HG02938 (cell line): Measurements from ENCODE around the gene SNRNP200.

Source experiments
- ATAC-seq: cut with Tn5 transposase; IDR thresholded peaks from one replicate; pipeline ENCODE4 v1.9.1; 2021; ENCODE audit warnings: mild to moderate bottlenecking, moderate library complexity; ENCODE audit not compliant: unreplicated experiment

Gene SNRNP200

DNA sequence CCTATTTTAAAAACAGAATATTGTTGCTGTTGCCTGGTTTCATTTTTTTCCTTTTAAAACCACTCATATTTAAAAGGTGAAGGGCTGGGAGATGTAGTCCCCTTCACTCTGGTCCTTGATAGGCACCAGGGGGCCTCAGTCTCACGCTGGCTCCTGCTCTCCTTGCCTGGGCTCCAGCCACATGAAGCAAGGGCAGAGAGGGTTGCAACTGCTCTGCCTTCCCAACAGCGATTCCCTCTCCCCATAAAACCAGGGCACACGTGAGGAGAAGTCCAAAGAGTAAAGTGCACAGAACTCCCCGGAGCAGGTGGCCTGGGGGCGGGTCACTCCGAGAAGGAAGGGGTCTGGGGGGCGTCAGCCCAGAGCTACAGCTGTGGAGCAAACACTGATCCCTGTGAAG, 52.3 kb downstream of the SNRNP200 start:
- no peak for ATAC-seq

GRCh38 chr2:96252526-96252925, 52.8 kb downstream of the SNRNP200 start:
- ATAC-seq: no peak

DNA sequence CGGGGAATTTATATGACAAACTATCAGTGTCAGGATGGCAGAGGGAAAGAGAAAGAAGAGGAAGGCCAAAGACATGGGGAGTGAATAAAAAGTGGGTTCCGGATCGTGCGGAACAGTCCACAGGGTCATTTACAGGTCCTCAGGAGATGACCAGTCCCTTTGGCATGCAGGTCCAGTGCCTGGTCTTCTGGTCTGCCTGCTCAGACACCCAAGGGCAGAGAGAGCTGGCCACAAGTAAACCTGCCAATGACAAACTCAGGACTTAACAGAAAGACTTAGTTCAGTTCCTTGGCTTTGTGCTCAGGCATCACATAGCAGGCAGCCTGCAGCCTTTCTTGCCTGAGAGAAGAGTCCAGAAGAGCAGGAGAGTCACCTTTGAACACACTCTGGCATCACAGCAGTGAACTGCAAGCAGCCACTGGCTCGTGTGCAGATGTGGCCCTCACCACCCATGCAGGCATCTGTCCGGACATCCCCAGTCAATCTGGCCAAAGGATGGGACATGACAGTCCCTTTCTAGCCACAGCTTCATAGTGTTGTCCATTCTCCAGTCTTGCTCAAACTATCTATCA, 53.5 kb downstream of the SNRNP200 start:
- ATAC-seq: no peak

GRCh38 chr2:96250188-96250587, 55.2 kb downstream of the SNRNP200 start:
- ATAC-seq: no peak

DNA sequence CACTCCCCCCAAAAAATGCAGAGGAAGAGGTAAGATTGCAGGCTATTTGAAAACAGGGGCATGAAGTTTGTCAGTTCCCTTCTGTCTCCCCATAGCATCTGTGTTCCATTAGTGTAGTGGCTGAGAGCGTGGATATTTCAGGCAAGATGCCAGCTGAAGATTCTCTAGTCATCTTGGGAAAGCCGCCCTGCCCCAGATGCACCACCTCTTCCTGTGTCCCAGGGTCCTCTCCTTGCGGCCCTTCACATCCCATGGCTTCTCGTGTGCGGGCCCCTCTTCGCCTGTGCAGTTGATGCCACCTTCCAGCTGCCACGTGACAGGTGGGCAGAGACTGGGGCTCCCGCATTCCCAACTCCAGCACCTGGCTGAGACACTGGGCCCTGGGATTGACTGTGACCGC, 55.7 kb downstream of the SNRNP200 start:
- ATAC-seq: no peak

DNA sequence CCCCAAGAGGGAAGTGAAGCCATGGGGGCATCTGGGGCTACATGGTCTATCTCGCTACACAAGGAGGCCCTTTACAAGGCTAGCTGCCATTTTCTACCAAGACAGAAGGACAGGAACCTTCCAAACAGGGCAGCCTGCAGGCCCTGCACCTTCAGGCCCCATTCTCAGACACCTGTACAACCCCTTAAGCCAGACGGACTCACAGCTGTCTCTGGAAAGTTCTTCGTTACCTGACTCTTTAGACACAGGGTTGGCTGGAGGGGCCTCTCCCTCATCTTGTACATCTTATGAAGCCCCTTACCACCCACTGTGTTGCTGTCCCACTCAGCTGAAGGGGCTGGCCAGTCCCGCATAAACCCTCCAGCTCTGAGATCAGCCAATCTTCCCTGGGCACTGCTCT, 56.7 kb downstream of the SNRNP200 start:
- ATAC-seq: no peak

GRCh38 chr2:96247896-96248295, 57.5 kb downstream of the SNRNP200 start:
- no peak for ATAC-seq

GRCh38 chr2:96247009-96247408, 58.3 kb downstream of the SNRNP200 start:
- ATAC-seq: no peak

GRCh38 chr2:96245609-96246390, 59.5 kb downstream of the SNRNP200 start:
- ATAC-seq: no peak

DNA sequence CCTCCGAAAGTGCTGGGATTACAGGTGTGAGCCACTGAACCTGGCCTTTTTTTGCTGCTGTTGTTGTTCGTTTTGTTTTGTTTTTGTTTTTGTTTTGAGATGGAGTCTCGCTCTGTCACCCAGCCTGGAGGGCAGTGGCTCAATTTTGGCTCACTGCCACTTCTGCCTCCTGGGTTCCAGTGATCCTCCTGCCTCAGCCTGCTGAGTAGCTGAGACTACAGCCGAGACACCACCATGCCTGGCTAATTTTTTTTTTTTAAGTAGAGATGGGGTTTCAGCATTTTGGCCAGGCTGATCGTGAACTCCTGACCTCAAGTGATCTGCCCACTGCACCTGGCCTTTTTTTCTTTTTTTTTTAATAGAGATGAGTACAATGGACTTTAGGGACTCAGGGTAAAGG, 61.5 kb downstream of the SNRNP200 start:
- no peak for ATAC-seq

DNA sequence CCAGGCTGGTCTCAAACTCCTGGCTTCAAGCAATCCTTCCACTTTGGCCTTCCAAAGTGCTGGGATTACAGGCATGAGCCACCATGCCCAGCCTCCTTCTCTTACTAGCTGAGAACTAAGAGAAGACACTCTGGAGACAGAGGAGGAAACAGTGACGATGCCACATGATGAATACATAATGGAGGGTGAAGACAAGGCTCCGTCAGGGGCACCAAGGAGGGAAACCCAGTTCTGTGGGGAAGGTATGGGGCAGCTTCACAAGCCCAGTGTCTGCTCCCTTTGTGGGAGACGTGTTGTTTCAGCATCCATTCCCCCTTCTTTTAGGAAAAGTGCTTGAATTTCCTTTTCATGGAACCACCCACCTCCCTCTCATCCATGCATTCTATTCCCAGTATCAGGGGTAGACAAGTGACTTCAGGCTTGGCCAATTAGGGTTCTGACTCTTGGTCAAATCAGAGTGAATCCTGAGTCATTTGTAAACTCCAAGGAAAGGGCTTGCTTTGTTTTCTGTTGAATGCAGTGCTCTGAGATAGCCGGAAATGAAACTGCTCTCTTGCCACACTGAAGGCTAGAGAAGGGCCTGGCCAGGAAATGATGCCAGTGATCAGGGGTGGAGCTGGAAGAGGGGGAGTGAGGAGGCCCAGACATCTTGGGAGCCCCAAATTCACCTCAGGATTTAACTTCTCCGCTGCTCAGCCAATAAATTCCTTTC, 63.3 kb downstream of the SNRNP200 start:
- peak; percentile 91 for ATAC-seq

GRCh38 chr2:96241227-96241626, 64.1 kb downstream of the SNRNP200 start:
- no peak for ATAC-seq

DNA sequence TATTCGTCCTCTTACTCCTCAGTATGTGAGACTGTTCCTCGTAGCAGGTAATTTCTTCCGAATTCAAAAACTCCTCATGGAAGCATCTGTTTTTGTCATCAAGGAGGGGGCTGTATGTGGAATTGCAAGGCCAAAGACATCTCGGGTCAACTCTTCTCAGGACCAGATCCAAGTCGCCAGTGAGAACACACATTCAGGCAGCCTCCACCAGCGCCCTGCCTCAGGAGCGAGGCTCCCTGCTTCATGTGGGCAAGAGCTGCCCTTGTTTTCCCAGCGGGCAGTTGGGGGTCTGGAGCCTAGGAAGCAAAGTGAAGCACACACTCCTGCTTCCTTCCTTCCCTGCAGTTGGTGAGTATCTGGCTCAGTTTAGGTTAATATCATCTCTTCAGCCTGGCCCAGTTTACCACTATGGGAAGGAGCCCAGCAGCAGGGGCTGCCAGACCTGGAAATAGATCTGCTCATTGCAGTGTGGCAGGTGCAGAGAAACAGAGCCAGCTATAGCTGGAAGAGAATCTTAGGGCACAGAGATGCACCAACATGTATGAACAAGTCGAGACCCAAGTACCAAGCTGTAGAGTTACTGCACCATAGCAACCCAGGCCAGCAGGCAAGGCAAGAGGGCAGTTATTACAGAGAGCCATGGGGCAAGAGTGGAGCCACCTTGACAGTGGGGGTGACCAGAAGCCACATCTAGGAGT, 64.9 kb downstream of the SNRNP200 start:
- ATAC-seq: no peak

GRCh38 chr2:96239745-96240264, 65.5 kb downstream of the SNRNP200 start:
- no peak for ATAC-seq

DNA sequence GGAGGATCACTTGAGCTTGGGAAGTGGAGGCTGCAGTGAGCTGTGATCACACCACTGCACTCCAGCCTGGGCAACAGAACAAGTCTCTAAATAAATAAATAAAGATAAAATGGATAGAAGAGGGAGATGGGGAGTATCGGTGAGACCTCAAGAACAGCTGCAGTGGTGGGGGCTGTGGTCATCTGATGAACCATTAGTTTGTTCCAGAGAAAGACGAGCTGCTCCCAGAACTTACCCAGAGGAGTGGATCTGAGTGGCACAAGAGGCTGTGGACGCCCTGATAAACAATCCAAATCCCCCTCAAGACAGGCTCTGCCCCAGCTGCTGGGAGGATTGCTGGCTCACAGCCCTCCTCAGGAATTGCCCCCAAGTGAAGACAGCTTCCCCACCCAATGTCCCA, 66.3 kb downstream of the SNRNP200 start:
- ATAC-seq: no peak

DNA sequence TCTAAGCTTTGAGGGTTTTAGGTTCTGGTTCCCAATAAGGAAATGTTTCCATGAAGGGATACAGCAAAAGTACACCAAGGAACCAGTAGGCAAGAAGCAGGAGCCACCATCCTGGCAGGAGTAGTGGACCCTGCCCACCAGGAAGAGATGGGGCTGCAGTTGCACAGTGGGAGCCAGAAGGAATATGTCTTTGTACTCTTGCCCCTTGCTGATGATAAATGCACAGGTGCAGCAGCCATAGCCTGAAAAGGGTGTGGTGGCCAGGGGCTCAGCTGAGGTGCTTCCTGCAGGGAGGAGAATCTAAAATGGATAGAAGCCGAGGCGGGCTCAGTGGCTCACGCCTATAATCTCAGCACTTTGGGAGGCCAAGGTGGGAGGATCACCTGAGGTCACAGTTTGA, 67.1 kb downstream of the SNRNP200 start:
- ATAC-seq: no peak

- no peak for ATAC-seq
These were observed 68.5 kb downstream of the SNRNP200 start for GRCh38 chr2:96236882-96237281.

- peak; percentile 86 for ATAC-seq
These were observed 71.4 kb downstream of the SNRNP200 start for GRCh38 chr2:96233880-96234316.

DNA sequence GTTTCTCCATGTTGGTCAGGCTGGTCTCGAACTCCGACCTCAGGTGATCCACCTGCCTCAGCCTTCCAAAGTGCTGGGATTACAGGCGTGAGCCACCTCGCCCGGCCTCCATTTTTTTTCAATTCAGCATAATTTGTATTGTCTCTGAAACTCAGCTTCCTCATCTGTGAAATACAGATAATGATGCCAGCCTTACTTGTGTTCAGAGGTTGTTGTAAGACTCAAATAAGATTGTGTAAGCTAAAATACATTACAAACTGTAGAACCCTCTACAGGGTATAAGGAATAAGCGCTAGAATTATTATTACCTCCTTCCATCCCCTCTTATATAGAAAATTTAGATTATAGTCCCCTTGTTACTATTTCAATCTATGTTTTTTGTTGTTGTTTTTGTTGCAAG, 71.9 kb downstream of the SNRNP200 start:
- ATAC-seq: no peak

- ATAC-seq: no peak
These were observed 74.0 kb downstream of the SNRNP200 start for GRCh38 chr2:96231316-96231715.

DNA sequence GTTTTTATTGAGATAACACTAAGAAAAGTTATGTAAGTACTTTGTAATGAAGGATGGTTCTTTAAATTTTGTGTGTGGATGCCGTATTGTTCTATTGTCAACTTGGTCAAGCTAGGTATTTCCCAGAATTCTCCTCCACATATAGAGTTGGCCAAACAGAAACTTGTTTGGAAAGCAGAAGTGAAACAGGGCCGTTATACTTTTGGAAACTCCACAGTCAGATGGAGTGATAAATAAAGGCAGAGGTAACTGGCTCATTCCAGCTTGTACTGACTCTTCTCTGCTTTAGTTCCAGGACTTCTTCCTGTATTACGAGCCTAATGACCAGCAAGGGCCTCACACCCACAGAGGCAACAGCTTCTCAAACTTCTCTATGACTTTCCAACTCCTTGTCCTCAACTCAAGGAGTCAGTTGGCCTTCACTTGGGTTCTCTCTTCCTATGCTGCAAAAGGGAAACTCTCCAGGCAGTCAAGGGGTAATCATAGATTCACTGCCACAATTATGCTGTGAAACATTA, 80.3 kb downstream of the SNRNP200 start:
- ATAC-seq: peak; percentile 68
